H54 (cell line): ENCODE measurements around the gene LAMA3.

Source experiments
- DNase-seq: peaks from one replicate; pipeline ENCODE4 v3.0.0; 2011; ENCODE audit warnings: low spot score, mixed read lengths; ENCODE audit not compliant: insufficient read length
- FAIRE-seq: peaks from 3 replicates; lab custom pipeline; 2011; peaks lifted over from hg19 to GRCh38; lab: Jason Lieb, UNC
- POLR2A ChIP-seq: IDR thresholded peaks from 2 replicates; pipeline ENCODE4 v1.6.1; 2011; ENCODE audit warnings: low read depth, mild to moderate bottlenecking, low read length

The LAMA3 gene

GRCh38 chr18:23879966-23880565 lies 190.8 kb downstream of the LAMA3 start:
- FAIRE-seq (no peak), DNase-seq (no peak)
- TF ChIP-seq POLR2A: no peak

- TF ChIP-seq POLR2A: no peak
- DNase-seq (no peak), FAIRE-seq (no peak)
Measured at GRCh38 chr18:23880931-23881617, 191.8 kb downstream of the LAMA3 start.

- no peak for TF ChIP-seq POLR2A
- no peak for FAIRE-seq
- DNase-seq: no peak
Measured at GRCh38 chr18:23881778-23882177, 192.5 kb downstream of the LAMA3 start.

GRCh38 chr18:23882616-23883276 lies 193.5 kb downstream of the LAMA3 start:
- FAIRE-seq (no peak), DNase-seq (no peak)
- no peak for TF ChIP-seq POLR2A

- DNase-seq (no peak), FAIRE-seq (no peak)
- no peak for TF ChIP-seq POLR2A
Measured at GRCh38 chr18:23883277-23883790, 194.1 kb downstream of the LAMA3 start.

GRCh38 chr18:23884681-23885375 lies 195.6 kb downstream of the LAMA3 start:
- no peak for TF ChIP-seq POLR2A
- DNase-seq (no peak), FAIRE-seq (no peak)

GRCh38 chr18:23885750-23886149 lies 196.5 kb downstream of the LAMA3 start:
- TF ChIP-seq POLR2A: no peak
- FAIRE-seq (no peak), DNase-seq (no peak)

GRCh38 chr18:23887035-23887434 lies 197.8 kb downstream of the LAMA3 start:
- TF ChIP-seq POLR2A: no peak
- no peak for FAIRE-seq

GRCh38 chr18:23887493-23887892 lies 198.2 kb downstream of the LAMA3 start:
- DNase-seq (no peak), FAIRE-seq (no peak)
- TF ChIP-seq POLR2A: no peak

More at GRCh38 chr18:23887035-23887434, 197.8 kb downstream of the LAMA3 start:
- DNase-seq: no peak

- no peak for TF ChIP-seq POLR2A
- FAIRE-seq (no peak), DNase-seq (no peak)
Measured at GRCh38 chr18:23888881-23889280, 199.6 kb downstream of the LAMA3 start.

- TF ChIP-seq POLR2A: no peak
- DNase-seq: no peak
- FAIRE-seq: no peak
Measured at GRCh38 chr18:23889907-23890306, 200.7 kb downstream of the LAMA3 start.

GRCh38 chr18:23890589-23890988 lies 201.3 kb downstream of the LAMA3 start:
- TF ChIP-seq POLR2A: no peak
- FAIRE-seq: peak; percentile 41
- peak; percentile 14 for DNase-seq

GRCh38 chr18:23893653-23894052 lies 204.4 kb downstream of the LAMA3 start:
- FAIRE-seq: no peak

More at GRCh38 chr18:23893653-23894052, 204.4 kb downstream of the LAMA3 start:
- DNase-seq: no peak
- no peak for TF ChIP-seq POLR2A
